Measurements from ENCODE around the gene SMTNL2. TPM values are rescaled to one million over a fixed set of nuclear protein-coding genes. Genes with fewer than 3 reads are reported as not detected.

The SMTNL2 gene
- total RNA-seq, result not detected in 2 replicates

DNA sequence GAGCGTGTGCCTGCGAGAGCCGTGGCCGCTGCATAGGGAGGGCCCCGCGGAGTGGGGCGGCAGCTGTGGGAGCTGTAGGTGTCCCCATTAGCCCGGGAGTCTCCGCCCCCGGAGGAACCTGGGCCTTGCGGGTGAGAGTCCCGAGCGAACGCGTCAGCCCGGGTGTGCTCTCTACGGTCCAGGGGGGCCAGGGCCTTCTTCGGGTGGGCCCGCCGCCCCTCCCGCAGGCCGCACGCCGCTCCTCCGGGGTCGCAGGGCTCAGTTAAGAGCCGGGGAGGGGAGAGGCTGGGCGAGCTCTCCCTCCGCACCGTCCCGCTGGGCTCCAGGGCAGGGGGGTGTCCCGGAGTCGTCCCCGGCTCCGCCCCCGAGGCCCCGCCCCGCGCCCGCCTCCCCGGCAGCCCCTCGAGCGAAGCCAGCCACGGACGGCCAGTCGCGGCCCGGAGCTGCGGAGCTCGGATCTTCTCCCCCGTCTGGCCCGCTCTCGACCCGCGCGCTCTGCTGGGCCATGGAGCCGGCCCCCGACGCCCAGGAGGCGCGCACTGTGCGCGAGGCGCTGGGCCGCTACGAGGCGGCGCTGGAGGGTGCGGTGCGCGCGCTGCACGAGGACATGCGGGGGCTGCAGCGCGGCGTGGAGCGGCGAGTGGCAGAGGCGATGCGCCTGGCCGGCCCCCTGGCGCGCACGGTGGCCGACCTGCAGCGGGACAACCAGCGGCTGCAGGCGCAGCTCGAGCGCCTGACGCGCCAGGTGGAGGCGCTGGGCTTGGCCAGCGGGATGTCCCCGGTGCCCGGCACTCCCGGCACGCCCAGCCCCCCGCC is at the start of gene SMTNL2:
Gene SMTNL2, plus strand, starts transcription at position 429 of the 816 bp plus-strand sequence. Its CDS starts 77 bp downstream, at position 506.

DNA sequence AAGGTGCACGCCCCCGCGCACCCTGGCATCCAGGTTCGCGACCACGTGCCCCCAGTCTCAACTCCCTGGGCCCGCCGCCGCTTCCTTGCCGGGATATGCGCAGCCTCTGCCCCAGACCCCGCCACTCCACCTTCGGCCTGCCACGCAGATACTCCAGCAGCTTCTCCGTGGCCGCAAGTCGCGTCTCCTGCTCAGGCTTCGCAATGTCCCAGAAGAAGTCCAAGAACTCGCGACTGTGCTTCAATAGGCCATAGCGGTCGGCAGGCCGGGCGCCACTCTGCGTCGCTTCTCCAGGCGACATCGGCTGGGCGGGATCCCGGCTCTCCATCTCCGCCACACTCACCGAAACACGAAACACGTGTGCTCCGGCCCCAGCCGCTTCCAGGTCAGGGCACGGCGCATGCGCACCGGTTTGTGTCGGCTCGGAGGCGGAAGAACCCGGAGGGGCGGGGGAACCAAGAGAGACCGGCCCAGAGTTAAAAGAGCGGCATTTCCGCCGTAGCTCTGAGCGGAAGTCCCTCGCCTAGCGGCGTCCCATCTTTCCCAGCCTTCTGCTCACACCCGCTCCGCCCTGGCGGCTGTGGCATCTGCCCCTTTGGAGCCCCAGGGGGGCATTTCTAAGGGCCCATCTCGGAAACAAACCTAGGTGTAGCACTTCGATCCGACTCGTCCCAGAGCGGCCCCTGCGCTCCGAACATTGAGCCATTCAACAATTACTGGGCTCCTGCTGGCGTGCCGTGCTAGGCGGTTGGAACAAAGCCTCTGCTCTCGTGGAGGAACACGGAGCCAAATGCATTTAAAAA is 29.1 kb upstream of the SMTNL2 start, which contains the start of gene MYBBP1A:
Gene MYBBP1A, minus strand, starts transcription at position 388 of the 803 bp plus-strand sequence. Its CDS starts 60 bp downstream, at position 328.

DNA sequence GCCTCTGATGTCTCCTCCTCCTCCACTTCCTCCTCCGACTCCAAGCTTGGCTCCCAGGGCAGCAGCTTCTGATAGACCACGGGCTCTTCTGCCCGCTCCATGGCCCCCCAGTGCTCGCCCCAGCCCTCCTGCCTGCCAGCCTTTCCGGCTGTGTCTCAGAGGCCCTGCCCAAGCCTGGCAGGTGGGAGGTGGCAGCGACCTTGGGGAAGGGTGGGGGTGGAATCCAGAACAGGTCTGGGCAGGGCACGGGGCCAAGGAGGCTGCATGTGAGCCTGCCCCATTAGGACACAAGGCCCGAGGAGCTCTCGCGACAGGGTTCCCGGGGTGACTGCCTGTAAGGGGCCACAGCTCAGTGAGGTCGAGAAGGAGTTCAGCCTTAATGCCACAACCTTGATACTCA is 23.9 kb upstream of the SMTNL2 start, which contains the start of gene GGT6:
Gene GGT6, minus strand, starts transcription at position 157 of the 400 bp plus-strand sequence. Its CDS starts 56 bp downstream, at position 101.

DNA sequence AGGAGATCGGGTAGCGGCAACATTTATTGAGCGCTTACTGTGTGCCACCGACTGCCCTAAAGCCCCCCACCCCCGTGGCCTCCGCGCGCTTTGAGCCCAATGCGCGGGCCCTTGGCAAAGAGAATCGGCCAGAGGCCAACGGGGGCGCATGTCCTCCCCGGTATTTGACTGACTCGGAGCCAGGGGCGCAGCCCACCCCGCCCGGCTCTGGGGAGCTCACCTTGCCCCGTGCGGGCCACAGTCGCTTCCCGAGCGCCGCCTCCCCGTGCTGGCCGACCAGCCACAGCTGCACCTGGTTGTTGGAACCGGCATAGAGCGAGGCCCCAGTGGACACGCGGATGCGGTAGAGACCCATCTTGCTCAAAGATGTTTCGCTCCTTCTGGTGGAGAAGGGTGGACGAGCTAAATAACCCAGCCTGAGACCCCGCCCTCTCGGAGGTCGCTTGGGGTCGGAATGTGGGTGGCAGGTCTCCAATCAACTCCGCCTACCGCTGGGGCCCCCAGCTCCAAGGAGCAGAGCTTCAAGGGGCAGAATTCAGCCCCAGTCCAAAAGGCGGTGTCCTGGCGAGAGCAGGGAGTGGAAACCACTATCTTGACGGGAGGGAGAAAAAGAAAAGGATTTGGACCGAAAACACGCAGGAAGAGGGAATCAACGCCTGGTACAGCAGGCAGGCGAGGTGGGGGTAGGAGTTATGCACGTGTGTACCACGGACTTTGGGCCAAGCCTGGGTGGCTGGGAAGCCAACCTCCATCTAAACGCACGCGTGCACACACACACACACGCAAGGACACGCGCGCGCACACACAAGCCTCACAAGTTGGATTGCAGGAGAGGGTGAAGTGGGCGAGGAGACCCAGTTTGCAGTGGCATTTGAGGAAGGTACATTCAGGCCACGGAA is 57.2 kb downstream of the SMTNL2 start, which contains the start of gene ALOX15:
Gene ALOX15, minus strand, starts transcription at position 382 of the 899 bp plus-strand sequence. Its CDS starts 27 bp downstream, at position 355.

Small RNA genes lying within 50 kb of the gene (small RNA-seq; reads per million reads assigned to genes)
- not detected for gene RNU6-955P

Other genes starting within 250 kb of the SMTNL2 start
- gene UBE2G1, start 217.9 kb upstream of the SMTNL2 start, total RNA-seq, result 39.0 and 43.8 TPM in 2 replicates
- not detected in 2 replicates for gene SPNS3, start 150.6 kb upstream of the SMTNL2 start, total RNA-seq
- gene SPNS2, start 85.6 kb upstream of the SMTNL2 start, total RNA-seq, result 0.16 TPM in 1 of 2 replicates, not detected in the other
- 51.1 and 62.3 TPM in 2 replicates for gene MYBBP1A, start 29.1 kb upstream of the SMTNL2 start, total RNA-seq
- gene GGT6, start 24.0 kb upstream of the SMTNL2 start, total RNA-seq, result not detected in 2 replicates
- not detected in 2 replicates for gene ALOX15, start 57.1 kb downstream of the SMTNL2 start, total RNA-seq
- 25.0 and 31.2 TPM in 2 replicates for gene PELP1, start 119.6 kb downstream of the SMTNL2 start, total RNA-seq
- gene ARRB2, start 126.1 kb downstream of the SMTNL2 start, total RNA-seq, result 7.0 and 9.2 TPM in 2 replicates
- 10.5 and 12.4 TPM in 2 replicates for gene MED11, start 146.9 kb downstream of the SMTNL2 start, total RNA-seq
- gene ZMYND15, start 155.3 kb downstream of the SMTNL2 start, total RNA-seq, result not detected in 2 replicates
- 0.97 and 1.1 TPM in 2 replicates for gene CXCL16, start 155.4 kb downstream of the SMTNL2 start, total RNA-seq
- gene TM4SF5, start 187.4 kb downstream of the SMTNL2 start, total RNA-seq, result not detected in 2 replicates
- gene VMO1, start 201.8 kb downstream of the SMTNL2 start, total RNA-seq, result 0.16 TPM in 1 of 2 replicates, not detected in the other
- gene GLTPD2, start 204.4 kb downstream of the SMTNL2 start, total RNA-seq, result not detected in 2 replicates
- gene PSMB6, start 211.6 kb downstream of the SMTNL2 start, total RNA-seq, result 82.6 and 119 TPM in 2 replicates
- 24.3 and 30.6 TPM in 2 replicates for gene PLD2, start 222.6 kb downstream of the SMTNL2 start, total RNA-seq
- gene MINK1, start 248.8 kb downstream of the SMTNL2 start, total RNA-seq, result 44.8 and 45.9 TPM in 2 replicates